Osteoblast (primary cell): ENCODE data around the gene NTRK1. TPM values are rescaled to one million over a fixed set of nuclear protein-coding genes. Genes with fewer than 3 reads are reported as not detected.

Experiments used
- DNase-seq: peaks from one replicate; pipeline ENCODE4 v3.0.0; 2011; ENCODE audit warnings: low spot score, mixed read lengths; ENCODE audit not compliant: insufficient read length; ENCODE audit errors: missing footprints
- H2AFZ ChIP-seq: 2 replicates; pipeline ENCODE4 v1.6.0; 2011; ENCODE audit warnings: mild to moderate bottlenecking, low read length
- H3K27ac ChIP-seq: 2 replicates; pipeline ENCODE4 v1.5.1; 2011; ENCODE audit warnings: mild to moderate bottlenecking, low read depth, low read length, moderate library complexity
- H3K27me3 ChIP-seq: 2 replicates; pipeline ENCODE4 v1.6.0; 2012; ENCODE audit warnings: mild to moderate bottlenecking, control low read depth, inconsistent platforms, low read length, moderate library complexity; ENCODE audit not compliant: insufficient read depth
- H3K36me3 ChIP-seq: 2 replicates; pipeline ENCODE4 v1.5.1; 2011; ENCODE audit warnings: mild to moderate bottlenecking, low read length, control low read depth, moderate library complexity; ENCODE audit not compliant: insufficient read depth
- H3K4me1 ChIP-seq: 2 replicates; pipeline ENCODE4 v1.5.1; 2011; ENCODE audit warnings: mild to moderate bottlenecking, low read length, control low read depth, moderate library complexity; ENCODE audit not compliant: insufficient read depth
- H3K4me2 ChIP-seq: 2 replicates; pipeline ENCODE4 v1.6.0; 2011; ENCODE audit warnings: mild to moderate bottlenecking, low read length; ENCODE audit not compliant: insufficient read depth
- H3K4me3 ChIP-seq: fragments of 200-600 bp; sonication (generic); 3 replicates; pipeline ENCODE4 v1.5.1; 2012; ENCODE audit warnings: mild to moderate bottlenecking, low read length, inconsistent platforms; ENCODE audit not compliant: insufficient read depth
- H3K79me2 ChIP-seq: 2 replicates; pipeline ENCODE4 v1.6.0; 2012; ENCODE audit warnings: mild to moderate bottlenecking, low read length, control low read depth, inconsistent platforms; ENCODE audit not compliant: insufficient read depth
- H3K9me3 ChIP-seq: 2 replicates; pipeline ENCODE4 v1.5.1; 2011; ENCODE audit warnings: low read depth, low read length, control low read depth
- H4K20me1 ChIP-seq: 2 replicates; pipeline ENCODE4 v1.6.0; 2012; ENCODE audit warnings: mild to moderate bottlenecking, low read length, control low read depth; ENCODE audit not compliant: insufficient read depth
- total RNA-seq: library from RNA; depleted of rRNA; stranded (reverse); fragments of >200 nt; gene quantifications from 2 replicates; pipeline ENCODE4 v1.2.3, GENCODE V29; 2012
- TF ChIP-seq, protein P1 (sequence below): IDR thresholded peaks from 2 replicates; pipeline ENCODE4 v1.5.1; 2011; ENCODE audit warnings: mild to moderate bottlenecking, low read depth, low read length, moderate library complexity; ENCODE audit errors: extremely low read depth

Gene NTRK1
- total RNA-seq, 1 donor: 0.36 TPM

DNA sequence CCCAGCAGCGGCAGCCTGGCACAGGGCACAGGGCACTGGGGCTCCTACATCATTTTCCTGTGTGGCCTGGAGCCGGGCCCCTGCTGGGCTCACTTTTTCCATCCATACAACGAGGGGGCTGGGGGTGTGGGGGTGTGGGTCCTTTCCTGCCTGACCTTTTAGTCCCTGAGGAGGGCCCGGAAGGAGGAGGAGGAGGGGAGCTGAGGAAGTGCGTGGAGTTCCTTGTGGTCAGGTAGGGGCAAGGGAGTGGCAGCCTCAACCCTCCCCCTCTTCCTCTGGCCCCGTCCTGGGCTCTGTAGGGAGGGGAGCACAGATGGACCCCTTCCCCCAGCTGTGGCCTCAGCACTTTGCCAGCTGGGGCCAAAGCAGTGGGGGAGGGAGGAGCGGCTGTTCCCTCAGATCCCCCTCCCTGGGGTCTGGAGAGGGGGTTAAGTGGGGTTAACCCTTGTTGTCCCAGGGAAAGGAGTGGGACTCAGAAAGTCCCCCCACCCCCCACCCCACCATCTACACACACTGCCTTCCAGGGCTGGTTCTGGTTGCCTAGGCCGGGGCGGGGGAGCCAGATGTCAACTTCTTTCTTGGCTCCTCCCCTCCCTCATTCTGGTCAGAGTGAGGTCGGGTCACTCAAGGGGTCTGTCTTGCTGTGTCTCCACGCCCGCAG lies 5.7 kb downstream of the NTRK1 start:
- no peak overlapping the region for H3K4me2 ChIP-seq
- TF ChIP-seq, protein P1, sequence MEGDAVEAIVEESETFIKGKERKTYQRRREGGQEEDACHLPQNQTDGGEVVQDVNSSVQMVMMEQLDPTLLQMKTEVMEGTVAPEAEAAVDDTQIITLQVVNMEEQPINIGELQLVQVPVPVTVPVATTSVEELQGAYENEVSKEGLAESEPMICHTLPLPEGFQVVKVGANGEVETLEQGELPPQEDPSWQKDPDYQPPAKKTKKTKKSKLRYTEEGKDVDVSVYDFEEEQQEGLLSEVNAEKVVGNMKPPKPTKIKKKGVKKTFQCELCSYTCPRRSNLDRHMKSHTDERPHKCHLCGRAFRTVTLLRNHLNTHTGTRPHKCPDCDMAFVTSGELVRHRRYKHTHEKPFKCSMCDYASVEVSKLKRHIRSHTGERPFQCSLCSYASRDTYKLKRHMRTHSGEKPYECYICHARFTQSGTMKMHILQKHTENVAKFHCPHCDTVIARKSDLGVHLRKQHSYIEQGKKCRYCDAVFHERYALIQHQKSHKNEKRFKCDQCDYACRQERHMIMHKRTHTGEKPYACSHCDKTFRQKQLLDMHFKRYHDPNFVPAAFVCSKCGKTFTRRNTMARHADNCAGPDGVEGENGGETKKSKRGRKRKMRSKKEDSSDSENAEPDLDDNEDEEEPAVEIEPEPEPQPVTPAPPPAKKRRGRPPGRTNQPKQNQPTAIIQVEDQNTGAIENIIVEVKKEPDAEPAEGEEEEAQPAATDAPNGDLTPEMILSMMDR: no peak
- H3K36me3 ChIP-seq: no peaks in the 10 kb centered on the region
- H3K27ac ChIP-seq: no peak overlapping the region
- no peak for DNase-seq
- H3K9me3 ChIP-seq: no peaks in the 10 kb centered on the region
- H3K79me2 ChIP-seq: no peaks in the 10 kb centered on the region
- H3K4me3 ChIP-seq: no peak overlapping the region
- H3K27me3 ChIP-seq: peaks cover 28% of the 10 kb centered on the region
- no peaks in the 10 kb centered on the region for H4K20me1 ChIP-seq
- peaks cover 13% of the 10 kb centered on the region for H3K4me1 ChIP-seq
- no peak overlapping the region for H2AFZ ChIP-seq

DNA sequence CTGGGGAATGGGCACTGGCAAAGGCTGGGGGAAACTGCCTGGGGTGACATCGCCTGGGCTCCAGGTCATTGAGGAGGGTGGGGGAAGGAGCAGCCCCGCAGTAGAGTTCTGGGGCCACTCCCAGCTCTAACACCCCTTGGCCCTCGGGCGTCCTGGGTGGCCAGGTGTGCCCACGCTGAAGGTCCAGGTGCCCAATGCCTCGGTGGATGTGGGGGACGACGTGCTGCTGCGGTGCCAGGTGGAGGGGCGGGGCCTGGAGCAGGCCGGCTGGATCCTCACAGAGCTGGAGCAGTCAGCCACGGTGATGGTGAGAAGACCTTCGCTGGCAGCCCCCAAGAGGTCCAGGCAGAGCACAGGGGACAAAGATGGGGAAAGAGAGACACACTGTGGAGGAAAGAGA lies 7.7 kb downstream of the NTRK1 start:
- Histone ChIP-seq H3K27me3 (peaks cover 13% of the 10 kb centered on the region), H3K4me3 (no peak overlapping the region), H3K4me1 (peaks cover 13% of the 10 kb centered on the region), H3K79me2 (no peaks in the 10 kb centered on the region), H3K9me3 (no peaks in the 10 kb centered on the region), H3K27ac (no peak overlapping the region), H2AFZ (no peak overlapping the region), H4K20me1 (no peaks in the 10 kb centered on the region), H3K4me2 (no peak overlapping the region), H3K36me3 (no peaks in the 10 kb centered on the region)
- TF ChIP-seq, protein P1: no peak
- DNase-seq: no peak

DNA sequence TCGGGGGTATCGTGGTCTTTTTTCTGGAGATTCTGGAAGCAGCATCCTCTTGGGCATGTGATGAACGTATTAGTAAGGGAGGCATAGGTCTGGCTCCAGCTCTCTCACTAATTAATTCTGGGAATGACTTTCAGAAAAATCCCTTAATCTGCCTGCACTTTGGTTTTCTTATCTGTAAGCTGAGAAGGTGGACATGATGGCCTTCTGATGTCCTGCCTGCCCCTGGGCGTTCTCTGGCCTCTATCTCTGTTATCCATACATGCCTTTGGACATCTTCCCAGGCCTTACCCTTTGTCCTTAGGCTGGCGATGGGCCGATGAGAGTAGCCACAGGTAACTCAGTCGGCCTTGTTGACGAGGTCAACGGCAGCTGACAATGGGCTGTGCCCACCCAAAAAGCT lies 8.8 kb downstream of the NTRK1 start:
- Histone ChIP-seq H3K27ac (no peak overlapping the region), H3K9me3 (no peaks in the 10 kb centered on the region), H3K27me3 (peaks cover 5% of the 10 kb centered on the region), H2AFZ (no peak overlapping the region), H3K4me2 (no peak overlapping the region), H3K4me1 (peaks cover 13% of the 10 kb centered on the region), H4K20me1 (no peaks in the 10 kb centered on the region), H3K4me3 (no peak overlapping the region), H3K79me2 (no peaks in the 10 kb centered on the region), H3K36me3 (no peaks in the 10 kb centered on the region)
- TF ChIP-seq, protein P1: no peak
- DNase-seq: no peak

DNA sequence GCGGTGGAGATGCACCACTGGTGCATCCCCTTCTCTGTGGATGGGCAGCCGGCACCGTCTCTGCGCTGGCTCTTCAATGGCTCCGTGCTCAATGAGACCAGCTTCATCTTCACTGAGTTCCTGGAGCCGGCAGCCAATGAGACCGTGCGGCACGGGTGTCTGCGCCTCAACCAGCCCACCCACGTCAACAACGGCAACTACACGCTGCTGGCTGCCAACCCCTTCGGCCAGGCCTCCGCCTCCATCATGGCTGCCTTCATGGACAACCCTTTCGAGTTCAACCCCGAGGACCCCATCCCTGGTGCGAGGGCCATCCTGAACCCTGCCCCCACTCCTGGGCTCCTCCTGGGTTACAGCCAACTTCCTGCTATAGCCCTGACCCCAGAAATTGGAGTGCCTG lies 13.0 kb downstream of the NTRK1 start:
- DNase-seq: no peak
- H3K27me3 ChIP-seq: peaks cover 13% of the 10 kb centered on the region
- no peaks in the 10 kb centered on the region for H4K20me1 ChIP-seq
- TF ChIP-seq, protein P1: no peak
- H3K4me1 ChIP-seq: peaks cover 13% of the 10 kb centered on the region
- no peaks in the 10 kb centered on the region for H3K9me3 ChIP-seq
- no peak overlapping the region for H3K27ac ChIP-seq
- H3K4me3 ChIP-seq: no peak overlapping the region
- no peak overlapping the region for H3K4me2 ChIP-seq
- H3K36me3 ChIP-seq: no peaks in the 10 kb centered on the region
- H3K79me2 ChIP-seq: no peaks in the 10 kb centered on the region
- no peak overlapping the region for H2AFZ ChIP-seq
